Stimulated activated CD4-positive, alpha-beta T cell treated with anti-CD3 and anti-CD28 coated beads, Interleukin-4, amount 100 ng/mL, for 48 hours (primary cell): Measurements from ENCODE around the gene ATP5PD.

Experiments used
- DNase-seq, 2 donors: peaks; one replicate each; pipeline ENCODE4 v3.0.0-alpha.2; 2020; ENCODE audit warnings: low read depth in 2 of 2

ATP5PD gene

GRCh38 chr17:75046407-75047289 lies at the start of gene ATP5PD, which contains the start of gene KCTD2:
Gene ATP5PD, minus strand, starts transcription at chr17:75046969. Its CDS starts 4,319 bp downstream, at chr17:75042650.
Gene KCTD2, plus strand, starts transcription at chr17:75047225. Its CDS starts 26 bp downstream, at chr17:75047251.
- DNase-seq, result peak; percentile 90 to 96

- no peak for DNase-seq
Measured at GRCh38 chr17:75096082-75096625, 49.4 kb upstream of the ATP5PD start.

GRCh38 chr17:75094871-75095399 lies 48.2 kb upstream of the ATP5PD start:
- no peak for DNase-seq

- no peak for DNase-seq
Measured at GRCh38 chr17:75093548-75094158, 46.9 kb upstream of the ATP5PD start.

GRCh38 chr17:75091855-75092327 lies 45.1 kb upstream of the ATP5PD start:
- no peak for DNase-seq

- no peak for DNase-seq
Measured at GRCh38 chr17:75090871-75091854, 44.4 kb upstream of the ATP5PD start.

GRCh38 chr17:75088465-75089417 lies 42.0 kb upstream of the ATP5PD start:
- DNase-seq, result no peak

GRCh38 chr17:75087558-75088453 lies 41.0 kb upstream of the ATP5PD start, which contains the start of gene SLC16A5:
Gene SLC16A5, plus strand, starts transcription at chr17:75087954. Its CDS starts 5,683 bp downstream, at chr17:75093637.
- peak in 1 of 2 donors; percentile 37 for DNase-seq

GRCh38 chr17:75087182-75087557 lies 40.4 kb upstream of the ATP5PD start:
- no peak for DNase-seq

GRCh38 chr17:75086496-75087181 lies 39.9 kb upstream of the ATP5PD start:
- no peak for DNase-seq

- DNase-seq, result no peak
Measured at GRCh38 chr17:75084039-75084660, 37.4 kb upstream of the ATP5PD start.

- no peak for DNase-seq
Measured at GRCh38 chr17:75082683-75083082, 35.9 kb upstream of the ATP5PD start.

- no peak for DNase-seq
Measured at GRCh38 chr17:75081611-75082540, 35.1 kb upstream of the ATP5PD start.

GRCh38 chr17:75079023-75079373 lies 32.2 kb upstream of the ATP5PD start:
- no peak for DNase-seq

GRCh38 chr17:75078284-75079022 lies 31.7 kb upstream of the ATP5PD start:
- DNase-seq, result no peak
